Measurements from ENCODE around the gene PRKAR2B. TPM values are rescaled to one million over a fixed set of nuclear protein-coding genes. Genes with fewer than 3 reads are reported as not detected.

Gene PRKAR2B
- total and polyA plus RNA-seq, 2 donors (not counting 1 experiment from before 2014, with no cell fraction given), result 0.07 to 0.81 TPM

- no peak overlapping the region for H3K27ac Mint-ChIP-seq
- intact Hi-C loops (cut with micrococcal nuclease), result no loop called here
- no peaks in the 10 kb centered on the region for H3K9me3 ChIP-seq (ENCODE audit: control extremely low read depth in 1 of 3, control insufficient read depth in 2 of 3, insufficient read depth in 1 of 3, low read length in 2 of 3)
- H3K27me3 Mint-ChIP-seq, result no peaks in the 10 kb centered on the region
- WGBS (ENCODE audit: insufficient coverage), result no CpG with 5 or more reads among the region's 2 CpGs
- no peak for DNase-seq
- no peak overlapping the region for H3K9ac ChIP-seq (ENCODE audit: low read length)
- H2AFZ ChIP-seq (ENCODE audit: insufficient read depth, low read depth, low read length, poor library complexity, severe bottlenecking), result no peak overlapping the region
- CTCF ChIA-PET, result interaction anchor here (1.1 kb wide), 1 partner anchor 107 kb away, joined by 3 read pairs; no protein-coding TSS in a partner anchor
- no peak overlapping the region for H3K4me2 ChIP-seq (replicated peaks; ENCODE audit: low read depth, low read length, poor library complexity, severe bottlenecking)
- no peaks in the 10 kb centered on the region for H4K20me1 ChIP-seq (ENCODE audit: control insufficient read depth, insufficient read depth, low read length, poor library complexity, severe bottlenecking)
- POLR2A ChIA-PET, result no interaction called here
- ATAC-seq (ENCODE audit: low read depth), result no peak
- H3K27ac ChIP-seq (ENCODE audit: low read length in 2 of 2), result no peak overlapping the region
- TF ChIP-seq CTCF (IDR thresholded peaks at IDR 0.05) (no peak), EZH2 (IDR thresholded peaks at IDR 0.05; ENCODE audit: borderline replicate concordance, insufficient read depth, low read depth, low read length, poor library complexity, severe bottlenecking) (no peak)
- H3K36me3 ChIP-seq (replicated peaks in 1 of 2; ENCODE audit: control extremely low read depth in 1 of 2, control insufficient read depth in 1 of 2, extremely low read depth in 1 of 2, insufficient read depth in 2 of 2, low read length in 1 of 2), result no peaks in the 10 kb centered on the region
- no peaks in the 10 kb centered on the region for H3K9me3 Mint-ChIP-seq (ENCODE audit: insufficient read depth)
- no peaks in the 10 kb centered on the region for H3K27me3 ChIP-seq (replicated peaks in 1 of 4; ENCODE audit: control extremely low read depth in 1 of 4, control insufficient read depth in 3 of 4, insufficient read depth in 4 of 4, low read length in 3 of 4)
- H3K4me3 Mint-ChIP-seq, result no peak overlapping the region
- peaks cover 14% of the 10 kb centered on the region for H3K4me1 Mint-ChIP-seq
- H3K4me3 ChIP-seq (ENCODE audit: control extremely low read depth in 1 of 5, extremely low read depth in 1 of 5, insufficient read depth in 1 of 5, low read depth in 2 of 5, low read length in 4 of 5), result no peak overlapping the region
- H3K4me1 ChIP-seq (ENCODE audit: control insufficient read depth in 2 of 2, insufficient read depth in 2 of 2, low read length in 2 of 2), result peaks cover 8 to 10% of the 10 kb centered on the region in 2 donors
- no peaks in the 10 kb centered on the region for H3K79me2 ChIP-seq (ENCODE audit: control insufficient read depth, insufficient read depth, low read length)
Observed at GRCh38 chr7:107025449-107026103, 18.9 kb upstream of the PRKAR2B start.

GRCh38 chr7:107026166-107026565 lies 18.3 kb upstream of the PRKAR2B start:
- no peak for ATAC-seq (ENCODE audit: low read depth)
- no peak overlapping the region for H3K9ac ChIP-seq (ENCODE audit: low read length)
- WGBS (ENCODE audit: insufficient coverage), result no CpG with 5 or more reads among the region's 5 CpGs

More at GRCh38 chr7:107026166-107026565, 18.3 kb upstream of the PRKAR2B start:
- Mint-ChIP-seq H3K27me3 (no peaks in the 10 kb centered on the region), H3K9me3 (ENCODE audit: insufficient read depth) (no peaks in the 10 kb centered on the region), H3K4me3 (no peak overlapping the region), H3K4me1 (peaks cover 14% of the 10 kb centered on the region), H3K27ac (no peak overlapping the region)
- Histone ChIP-seq H3K36me3 (replicated peaks in 1 of 2; ENCODE audit: control extremely low read depth in 1 of 2, control insufficient read depth in 1 of 2, extremely low read depth in 1 of 2, insufficient read depth in 2 of 2, low read length in 1 of 2) (no peaks in the 10 kb centered on the region), H3K4me1 (ENCODE audit: control insufficient read depth in 2 of 2, insufficient read depth in 2 of 2, low read length in 2 of 2) (peaks cover 8 to 10% of the 10 kb centered on the region in 2 donors), H3K4me3 (ENCODE audit: control extremely low read depth in 1 of 5, extremely low read depth in 1 of 5, insufficient read depth in 1 of 5, low read depth in 2 of 5, low read length in 4 of 5) (no peak overlapping the region), H3K79me2 (ENCODE audit: control insufficient read depth, insufficient read depth, low read length) (no peaks in the 10 kb centered on the region), H3K27me3 (replicated peaks in 1 of 4; ENCODE audit: control extremely low read depth in 1 of 4, control insufficient read depth in 3 of 4, insufficient read depth in 4 of 4, low read length in 3 of 4) (no peaks in the 10 kb centered on the region), H3K9me3 (ENCODE audit: control extremely low read depth in 1 of 3, control insufficient read depth in 2 of 3, insufficient read depth in 1 of 3, low read length in 2 of 3) (no peaks in the 10 kb centered on the region), H3K27ac (ENCODE audit: low read length in 2 of 2) (no peak overlapping the region), H4K20me1 (ENCODE audit: control insufficient read depth, insufficient read depth, low read length, poor library complexity, severe bottlenecking) (no peaks in the 10 kb centered on the region), H3K4me2 (replicated peaks; ENCODE audit: low read depth, low read length, poor library complexity, severe bottlenecking) (no peak overlapping the region), H2AFZ (ENCODE audit: insufficient read depth, low read depth, low read length, poor library complexity, severe bottlenecking) (no peak overlapping the region)
- CTCF ChIA-PET, result no interaction called here
- no peak for DNase-seq
- no peak for TF ChIP-seq EZH2 (IDR thresholded peaks at IDR 0.05; ENCODE audit: borderline replicate concordance, insufficient read depth, low read depth, low read length, poor library complexity, severe bottlenecking)
- no peak for TF ChIP-seq CTCF (IDR thresholded peaks at IDR 0.05)
- POLR2A ChIA-PET, result no interaction called here
- intact Hi-C loops (cut with micrococcal nuclease), result no loop called here
